ENCODE measurements around the gene RAE1.

Gene RAE1

GRCh38 chr20:57351042-57351783 lies at the start of gene RAE1:
Gene RAE1, plus strand, starts transcription at chr20:57351255. Its CDS starts 2,784 bp downstream, at chr20:57354039.
- DNase-seq (ENCODE audit: low spot score): peak; percentile 94

GRCh38 chr20:57306747-57307146 lies 44.3 kb upstream of the RAE1 start:
- no peak for DNase-seq (ENCODE audit: low spot score)

GRCh38 chr20:57308451-57309271 lies 42.4 kb upstream of the RAE1 start:
- no peak for DNase-seq (ENCODE audit: low spot score)

GRCh38 chr20:57309544-57310115 lies 41.4 kb upstream of the RAE1 start:
- DNase-seq (ENCODE audit: low spot score): no peak

- no peak for DNase-seq (ENCODE audit: low spot score)
Measured at GRCh38 chr20:57310821-57311514, 40.1 kb upstream of the RAE1 start.

- no peak for DNase-seq (ENCODE audit: low spot score)
Measured at GRCh38 chr20:57312138-57312537, 38.9 kb upstream of the RAE1 start.

GRCh38 chr20:57313230-57313629 lies 37.8 kb upstream of the RAE1 start:
- no peak for DNase-seq (ENCODE audit: low spot score)

- no peak for DNase-seq (ENCODE audit: low spot score)
Measured at GRCh38 chr20:57313951-57314350, 37.1 kb upstream of the RAE1 start.

GRCh38 chr20:57315083-57315975 lies 35.7 kb upstream of the RAE1 start:
- no peak for DNase-seq (ENCODE audit: low spot score)

- DNase-seq (ENCODE audit: low spot score): no peak
Measured at GRCh38 chr20:57315976-57316480, 35.0 kb upstream of the RAE1 start.

- no peak for DNase-seq (ENCODE audit: low spot score)
Measured at GRCh38 chr20:57316795-57317201, 34.3 kb upstream of the RAE1 start.

- no peak for DNase-seq (ENCODE audit: low spot score)
Measured at GRCh38 chr20:57317316-57317788, 33.7 kb upstream of the RAE1 start.

- no peak for DNase-seq (ENCODE audit: low spot score)
Measured at GRCh38 chr20:57317789-57318371, 33.2 kb upstream of the RAE1 start.

- no peak for DNase-seq (ENCODE audit: low spot score)
Measured at GRCh38 chr20:57319584-57319983, 31.5 kb upstream of the RAE1 start.

- DNase-seq (ENCODE audit: low spot score): no peak
Measured at GRCh38 chr20:57320358-57320757, 30.7 kb upstream of the RAE1 start.

GRCh38 chr20:57321142-57321541 lies 29.9 kb upstream of the RAE1 start:
- no peak for DNase-seq (ENCODE audit: low spot score)

- DNase-seq (ENCODE audit: low spot score): no peak
Measured at GRCh38 chr20:57322476-57322875, 28.6 kb upstream of the RAE1 start.

GRCh38 chr20:57323034-57323433 lies 28.0 kb upstream of the RAE1 start:
- DNase-seq (ENCODE audit: low spot score): peak; percentile 58

GRCh38 chr20:57325632-57326356 lies 25.3 kb upstream of the RAE1 start:
- no peak for DNase-seq (ENCODE audit: low spot score)
